OCI-LY7 (cell line): ENCODE data around the gene DNM3.

ENCODE experiments used
- CTCF ChIP-seq: fragments of 200-600 bp; sonication (generic); conservative IDR thresholded peaks from 2 replicates; pipeline ENCODE4 v1.5.1; 2014; ENCODE audit warnings: mild to moderate bottlenecking, antibody characterized with exemption, low read length, moderate library complexity, mixed read lengths
- EZH2phosphoT487 ChIP-seq: fragments of 200-600 bp; sonication (generic); IDR thresholded peaks from 2 replicates; pipeline ENCODE4 v1.6.1; 2018; ENCODE audit warnings: low read depth, borderline replicate concordance, mild to moderate bottlenecking, mixed run types, antibody characterized with exemption, low read length, moderate library complexity, mixed read lengths

- TF ChIP-seq CTCF = no peak
- TF ChIP-seq EZH2phosphoT487 = no peak
Measured at GRCh38 chr1:172390683-172391551, 549.6 kb downstream of the DNM3 start.
